Adrenal gland (tissue), 12 donors: ENCODE measurements around the gene PACSIN1. TPM values are rescaled to one million over a fixed set of nuclear protein-coding genes. Genes with fewer than 3 reads are reported as not detected.

ENCODE experiments used
- DNase-seq, 7 donors: peaks; one replicate each; pipeline ENCODE4 v3.0.0-alpha.2; 2019 to 2020
- H3K27ac ChIP-seq, 5 donors: fragments of 200-600 bp; sonication (generic) in 4 of 5; 1 replicate in 3 of 5; 2 replicates in 2 of 5; pipeline versions ENCODE4 v1.5.1 to v1.8.0; 2016 to 2020; ENCODE audit warnings: mild to moderate bottlenecking in 1 of 5
- H3K27me3 ChIP-seq: fragments of 200-600 bp; 2 replicates; pipeline ENCODE4 v1.8.0; 2021
- H3K36me3 ChIP-seq, 2 donors: fragments of 200-600 bp; replicated peaks in 1 of 2; 1 replicate in 1 of 2; 2 replicates in 1 of 2; pipeline versions ENCODE4 v1.5.1 to v1.8.0; 2018 to 2022
- H3K4me1 ChIP-seq, 2 donors: fragments of 200-600 bp; replicated peaks in 1 of 2; 1 replicate in 1 of 2; 2 replicates in 1 of 2; pipeline versions ENCODE4 v1.5.1 to v1.8.0; 2018 to 2021
- H3K4me3 ChIP-seq, 4 donors: fragments of 200-600 bp; sonication (generic) in 3 of 4; one replicate each; pipeline ENCODE4 v1.5.1; 2016 to 2018
- H3K9me3 ChIP-seq, 3 donors: fragments of 200-600 bp; sonication (generic) in 1 of 3; replicated peaks in 1 of 3; 1 replicate in 2 of 3; 2 replicates in 1 of 3; pipeline versions ENCODE4 v1.5.1 to v1.8.0; 2016 to 2021
- CTCF ChIP-seq, 6 experiments: fragments of 450-650 bp in 4 of 6; fragments of 200-600 bp in 2 of 6; sonication (generic) in 1 of 6; IDR thresholded peaks; 1 replicate in 5 of 6; 2 replicates in 1 of 6; pipeline versions ENCODE4 v1.5.1 to v1.8.0; 2016 to 2021; ENCODE audit warnings: antibody characterized with exemption in 6 of 6, mild to moderate bottlenecking in 2 of 6, moderate library complexity in 1 of 6
- POLR2A ChIP-seq, 2 donors: fragments of 450-650 bp; IDR thresholded peaks; one replicate each; pipeline ENCODE4 v1.6.1; 2017; ENCODE audit warnings: antibody characterized with exemption in 2 of 2, mild to moderate bottlenecking in 2 of 2, moderate library complexity in 1 of 2
- WGBS, 4 donors: extraction: QIAGEN DNeasy Blood & Tissue Kit in 2 of 4; methylation state at CpG; one replicate each; pipeline versions ENCODE4 v1.1.5 to v1.1.7; 2013 to 2017; 5-methylcytosine and 5-hydroxymethylcytosine counted together
- intact Hi-C, 2 donors: fragments of 100-400 bp; cut with DNase I; formaldehyde crosslinking; loops; one replicate each; pipeline versions ENCODE4 v1.14.1 to v1.15.0; 2022 to 2023
- polyA plus RNA-seq, 3 donors: library from polyadenylated mRNA; stranded (reverse); fragments of 200-250 nt in 2 of 3; fragments of 350-450 nt in 1 of 3; fragmentation: Illumina TruSeq in 1 of 3; extraction: RNeasy Lipid Tissue Mini Kit (QIAGEN cat#74804) in 1 of 3; gene quantifications; one replicate each; pipeline ENCODE4 v1.2.3, GENCODE V29; 2013 to 2014
- total RNA-seq, 9 donors: library from RNA; depleted of rRNA in 4 of 9; stranded (reverse); fragments of >200 nt in 4 of 9; fragments of 120-200 nt in 1 of 9; fragmentation: NEBNext Ultra II Directional in 1 of 9; extraction: Animal tissue kit (Norgen Biotek cat#: 25700) in 1 of 9; gene quantifications; one replicate each; pipeline versions ENCODE4 v1.1.0 to v1.2.4, GENCODE V29; 2013 to 2023
- donor health status: healthy with polysubstance abuse.
- donor health status: Bipolar disorder and iron deficiency.
- donor health status: DM: yes; HTN: yes; CAD: no.
- donor health status: DM: no; HTN: no; CAD: no.
- donor health status: DM: no; HTN: no; CAD: no.
- donor health status: DM: yes; HTN: yes; CAD: no.

PACSIN1 gene
- total and polyA plus RNA-seq, 12 donors: 0.19 to 2.9 (median 0.73) TPM; not detected in 2

- Histone ChIP-seq H3K4me1 (peaks cover 6 to 11% of the 10 kb centered on the region in 2 donors), H3K36me3 (peaks cover 0 to 39% of the 10 kb centered on the region in 2 donors), H3K27ac (peak within 1 kb of the TSS; percentile 44 to 89 (median 85)), H3K4me3 (peak within 1 kb of the TSS in 3 of 4 donors; percentile 38 to 73 (median 60)), H3K9me3 (no peaks in the 10 kb centered on the region), H3K27me3 (no peaks in the 10 kb centered on the region)
- intact Hi-C loops: no loop called here
- WGBS, 4 donors: 0 to 1% (median 1%) methylated on average over 23 to 58 of the region's 58 CpGs
- TF ChIP-seq CTCF (IDR thresholded peaks at IDR 0.05) (peak in 1 of 6 experiments; percentile 4), POLR2A (IDR thresholded peaks at IDR 0.05) (peak; percentile 78 to 89)
- peak; percentile 94 to 97 (median 95) for DNase-seq
Observed at GRCh38 chr6:34425498-34426410, 40.1 kb upstream of the PACSIN1 start, which contains the start of gene RPS10. Gene RPS10 (minus strand): TSS chr6:34426069. CDS start chr6:34425221, 848 bp downstream.

GRCh38 chr6:34435916-34436315 is 30.0 kb upstream of the PACSIN1 start:
- no peak overlapping the region for H3K4me3 ChIP-seq
- DNase-seq: no peak
- H3K4me1 ChIP-seq: no peaks in the 10 kb centered on the region
- H3K27me3 ChIP-seq: no peaks in the 10 kb centered on the region
- no peaks in the 10 kb centered on the region for H3K36me3 ChIP-seq
- TF ChIP-seq CTCF (IDR thresholded peaks at IDR 0.05): no peak
- no peak for TF ChIP-seq POLR2A (IDR thresholded peaks at IDR 0.05)
- intact Hi-C loops: no loop called here
- H3K9me3 ChIP-seq: no peaks in the 10 kb centered on the region
- 70 to 77% (median 73%) methylated on average over 5 of the region's 5 CpGs for WGBS, 4 donors
- H3K27ac ChIP-seq: no peak overlapping the region

GRCh38 chr6:34436803-34437643 is 28.9 kb upstream of the PACSIN1 start:
- H3K4me3 ChIP-seq: no peak overlapping the region
- H3K27me3 ChIP-seq: no peaks in the 10 kb centered on the region
- intact Hi-C loops: no loop called here
- H3K36me3 ChIP-seq: no peaks in the 10 kb centered on the region
- H3K4me1 ChIP-seq: no peaks in the 10 kb centered on the region
- TF ChIP-seq CTCF (IDR thresholded peaks at IDR 0.05) (no peak), POLR2A (IDR thresholded peaks at IDR 0.05) (no peak)
- H3K9me3 ChIP-seq: no peaks in the 10 kb centered on the region
- no peak overlapping the region for H3K27ac ChIP-seq
- no peak for DNase-seq
- WGBS, 4 donors: 92 to 94% (median 93%) methylated on average over 5 to 38 of the region's 38 CpGs

- no peaks in the 10 kb centered on the region for H3K36me3 ChIP-seq
- WGBS, 4 donors: 66 to 92% (median 81%) methylated on average over 1 of the region's 1 CpG
- no peak for DNase-seq
- H3K27me3 ChIP-seq: no peaks in the 10 kb centered on the region
- H3K27ac ChIP-seq: no peak overlapping the region
- H3K4me3 ChIP-seq: no peak overlapping the region
- no peaks in the 10 kb centered on the region for H3K4me1 ChIP-seq
- intact Hi-C loops: no loop called here
- TF ChIP-seq POLR2A (IDR thresholded peaks at IDR 0.05) (no peak), CTCF (IDR thresholded peaks at IDR 0.05) (no peak)
- H3K9me3 ChIP-seq: no peaks in the 10 kb centered on the region
Observed at GRCh38 chr6:34437644-34437970, 28.3 kb upstream of the PACSIN1 start.
